Panc1 (cell line): ENCODE results near the gene SH2D6. TPM values are rescaled to one million over a fixed set of nuclear protein-coding genes. Genes with fewer than 3 reads are reported as not detected.

ENCODE experiments used
- ATAC-seq: fragments of 200-7000 bp; cut with Tn5 transposase; 2 replicates; pipeline ENCODE4 v1.9.1; 2020; ENCODE audit warnings: mild to moderate bottlenecking, moderate library complexity
- BruUV-seq: library from RNA; stranded (reverse); fragments of 400-500 nt; replicated peaks from 2 replicates; lab custom pipeline; 2021; lab: Mats Ljungman, UMichigan
- CTCF ChIA-PET: fragments of 300-600 bp; sonication (Branson Sonifier 250); formaldehyde crosslinking; loops from one replicate; lab custom pipeline; 2022; ENCODE audit warnings: antibody characterized with exemption; lab: Charles Lee
- POLR2A ChIA-PET: fragments of 300-600 bp; sonication (Branson Sonifier 250); formaldehyde crosslinking; loops from one replicate; lab custom pipeline; 2022; ENCODE audit warnings: antibody characterized with exemption; lab: Charles Lee
- DNase-seq: peaks from one replicate; pipeline ENCODE4 v3.0.0-alpha.2; 2010; ENCODE audit warnings: low read depth, low spot score
- H3K27ac ChIP-seq: 2 replicates; pipeline ENCODE4 v1.5.1; 2011; ENCODE audit warnings: mild to moderate bottlenecking, low read length, inconsistent platforms
- H3K27me3 ChIP-seq: fragments of 200-500 bp; sonication (Bioruptor generic); 2 replicates; pipeline ENCODE4 v1.6.0; 2014; ENCODE audit warnings: low read length, inconsistent platforms; ENCODE audit not compliant: control insufficient read depth, insufficient read depth
- H3K36me3 ChIP-seq: fragments of 200-500 bp; sonication (Bioruptor generic); 2 replicates; pipeline ENCODE4 v1.5.1; 2014; ENCODE audit warnings: inconsistent platforms, mild to moderate bottlenecking, low read length, moderate library complexity; ENCODE audit not compliant: control insufficient read depth, insufficient read depth
- H3K4me1 ChIP-seq: 2 replicates; pipeline ENCODE4 v1.5.1; 2011; ENCODE audit warnings: inconsistent platforms, mild to moderate bottlenecking, low read length, moderate library complexity; ENCODE audit not compliant: control insufficient read depth, insufficient read depth
- H3K4me3 ChIP-seq, 2 experiments: 2 replicates each; pipeline ENCODE4 v1.5.1; 2011 to 2012; ENCODE audit warnings: low read depth in 2 of 2, low read length in 2 of 2, mild to moderate bottlenecking in 2 of 2, inconsistent platforms in 1 of 2, moderate library complexity in 1 of 2
- H3K9me3 ChIP-seq: fragments of 200-500 bp; sonication (Bioruptor generic); 2 replicates; pipeline ENCODE4 v1.5.1; 2014; ENCODE audit warnings: low read depth, mild to moderate bottlenecking, inconsistent platforms, low read length, moderate library complexity; ENCODE audit not compliant: control insufficient read depth, insufficient read depth
- POLR2AphosphoS5 ChIP-seq: IDR thresholded peaks from 2 replicates; pipeline ENCODE4 v1.6.1; 2012; ENCODE audit warnings: mild to moderate bottlenecking, low read depth, low read length, moderate library complexity
- SIN3A ChIP-seq: IDR thresholded peaks from 2 replicates; pipeline ENCODE4 v1.6.1; 2012; ENCODE audit warnings: low read depth, mild to moderate bottlenecking, low read length, moderate library complexity, borderline replicate concordance; ENCODE audit not compliant: insufficient read depth
- TCF7L2 ChIP-seq: IDR thresholded peaks from 2 replicates; pipeline ENCODE4 v1.6.1; 2011; ENCODE audit warnings: mild to moderate bottlenecking, low read depth, low read length, inconsistent platforms
- in situ Hi-C: cut with HindIII; loops from 2 replicates; pipeline ENCODE4 v1.10.0; 2016; ENCODE audit warnings: low sequenced_read_pairs, low pct_unique_long_range_greater_than_20kb
- intact Hi-C: fragments of 100-400 bp; cut with micrococcal nuclease; formaldehyde crosslinking; loops from one replicate; pipeline ENCODE4 v1.10.0; 2022; ENCODE audit not compliant: unreplicated experiment
- total RNA-seq: library from RNA; stranded (reverse); gene quantifications from one replicate; pipeline ENCODE4 v1.2.1, GENCODE V29; 2021; ENCODE audit not compliant: unreplicated experiment
- TF ChIP-seq, protein P1 (sequence below), 2 experiments: IDR thresholded peaks; 2 replicates each; pipeline ENCODE4 v1.6.1; 2011 to 2012; ENCODE audit warnings: low read depth in 2 of 2, control low read depth in 1 of 2, low read length in 1 of 2, mild to moderate bottlenecking in 1 of 2, moderate library complexity in 1 of 2; ENCODE audit not compliant: insufficient read depth in 1 of 2
- TF ChIP-seq, protein P2 (sequence below): fragments of 450-650 bp; IDR thresholded peaks from 2 replicates; pipeline ENCODE4 v1.5.1; 2017; ENCODE audit warnings: mild to moderate bottlenecking

Gene SH2D6
- total RNA-seq, 1 experiment from 2014 or later = 3.3 TPM

GRCh38 chr2:85447222-85447585 lies 28.7 kb downstream of the SH2D6 start:
- peaks cover 24% of the 10 kb centered on the region for H3K4me1 ChIP-seq
- TF ChIP-seq, protein P1, sequence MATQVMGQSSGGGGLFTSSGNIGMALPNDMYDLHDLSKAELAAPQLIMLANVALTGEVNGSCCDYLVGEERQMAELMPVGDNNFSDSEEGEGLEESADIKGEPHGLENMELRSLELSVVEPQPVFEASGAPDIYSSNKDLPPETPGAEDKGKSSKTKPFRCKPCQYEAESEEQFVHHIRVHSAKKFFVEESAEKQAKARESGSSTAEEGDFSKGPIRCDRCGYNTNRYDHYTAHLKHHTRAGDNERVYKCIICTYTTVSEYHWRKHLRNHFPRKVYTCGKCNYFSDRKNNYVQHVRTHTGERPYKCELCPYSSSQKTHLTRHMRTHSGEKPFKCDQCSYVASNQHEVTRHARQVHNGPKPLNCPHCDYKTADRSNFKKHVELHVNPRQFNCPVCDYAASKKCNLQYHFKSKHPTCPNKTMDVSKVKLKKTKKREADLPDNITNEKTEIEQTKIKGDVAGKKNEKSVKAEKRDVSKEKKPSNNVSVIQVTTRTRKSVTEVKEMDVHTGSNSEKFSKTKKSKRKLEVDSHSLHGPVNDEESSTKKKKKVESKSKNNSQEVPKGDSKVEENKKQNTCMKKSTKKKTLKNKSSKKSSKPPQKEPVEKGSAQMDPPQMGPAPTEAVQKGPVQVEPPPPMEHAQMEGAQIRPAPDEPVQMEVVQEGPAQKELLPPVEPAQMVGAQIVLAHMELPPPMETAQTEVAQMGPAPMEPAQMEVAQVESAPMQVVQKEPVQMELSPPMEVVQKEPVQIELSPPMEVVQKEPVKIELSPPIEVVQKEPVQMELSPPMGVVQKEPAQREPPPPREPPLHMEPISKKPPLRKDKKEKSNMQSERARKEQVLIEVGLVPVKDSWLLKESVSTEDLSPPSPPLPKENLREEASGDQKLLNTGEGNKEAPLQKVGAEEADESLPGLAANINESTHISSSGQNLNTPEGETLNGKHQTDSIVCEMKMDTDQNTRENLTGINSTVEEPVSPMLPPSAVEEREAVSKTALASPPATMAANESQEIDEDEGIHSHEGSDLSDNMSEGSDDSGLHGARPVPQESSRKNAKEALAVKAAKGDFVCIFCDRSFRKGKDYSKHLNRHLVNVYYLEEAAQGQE (IDR thresholded peaks at IDR 0.05; ENCODE audit: insufficient read depth in 1 of 2, low read depth in 2 of 2, low read length in 1 of 2) = no peak
- TF ChIP-seq, protein P2, sequence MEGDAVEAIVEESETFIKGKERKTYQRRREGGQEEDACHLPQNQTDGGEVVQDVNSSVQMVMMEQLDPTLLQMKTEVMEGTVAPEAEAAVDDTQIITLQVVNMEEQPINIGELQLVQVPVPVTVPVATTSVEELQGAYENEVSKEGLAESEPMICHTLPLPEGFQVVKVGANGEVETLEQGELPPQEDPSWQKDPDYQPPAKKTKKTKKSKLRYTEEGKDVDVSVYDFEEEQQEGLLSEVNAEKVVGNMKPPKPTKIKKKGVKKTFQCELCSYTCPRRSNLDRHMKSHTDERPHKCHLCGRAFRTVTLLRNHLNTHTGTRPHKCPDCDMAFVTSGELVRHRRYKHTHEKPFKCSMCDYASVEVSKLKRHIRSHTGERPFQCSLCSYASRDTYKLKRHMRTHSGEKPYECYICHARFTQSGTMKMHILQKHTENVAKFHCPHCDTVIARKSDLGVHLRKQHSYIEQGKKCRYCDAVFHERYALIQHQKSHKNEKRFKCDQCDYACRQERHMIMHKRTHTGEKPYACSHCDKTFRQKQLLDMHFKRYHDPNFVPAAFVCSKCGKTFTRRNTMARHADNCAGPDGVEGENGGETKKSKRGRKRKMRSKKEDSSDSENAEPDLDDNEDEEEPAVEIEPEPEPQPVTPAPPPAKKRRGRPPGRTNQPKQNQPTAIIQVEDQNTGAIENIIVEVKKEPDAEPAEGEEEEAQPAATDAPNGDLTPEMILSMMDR = no peak
- no peak for TF ChIP-seq SIN3A
- TF ChIP-seq TCF7L2 = no peak
- no peak for TF ChIP-seq POLR2AphosphoS5
- H3K27ac ChIP-seq = peak overlapping the region; percentile 81; the same call in 1 of the 2 replicates
- no peak for DNase-seq
- in situ Hi-C loops = no loop called here
- intact Hi-C loops = no loop called here
- ChIA-PET POLR2A (no interaction called here), CTCF (no interaction called here)
- H3K27me3 ChIP-seq = no peaks in the 10 kb centered on the region
- no peak for ATAC-seq
- no peaks in the 10 kb centered on the region for H3K9me3 ChIP-seq
- no peak overlapping the region for H3K4me3 ChIP-seq
- no peaks in the 10 kb centered on the region for H3K36me3 ChIP-seq
- BruUV-seq = no TSS peak

GRCh38 chr2:85448461-85449213 lies 30.1 kb downstream of the SH2D6 start:
- Histone ChIP-seq H3K9me3 (no peaks in the 10 kb centered on the region), H3K4me3 (no peak overlapping the region), H3K27ac (peak overlapping the region; percentile 60; the same call in 1 of the 2 replicates), H3K4me1 (peaks cover 24% of the 10 kb centered on the region), H3K36me3 (no peaks in the 10 kb centered on the region), H3K27me3 (no peaks in the 10 kb centered on the region)
- no peak for TF ChIP-seq POLR2AphosphoS5
- TF ChIP-seq, protein P1 (IDR thresholded peaks at IDR 0.05; ENCODE audit: insufficient read depth in 1 of 2, low read depth in 2 of 2, low read length in 1 of 2) = no peak
- TF ChIP-seq, protein P2 = no peak
- TF ChIP-seq TCF7L2 = no peak
- TF ChIP-seq SIN3A = no peak
- intact Hi-C loops = no loop called here
- ATAC-seq (no peak), DNase-seq (no peak)
- in situ Hi-C loops = no loop called here
- ChIA-PET POLR2A (no interaction called here), CTCF (no interaction called here)
- BruUV-seq = no TSS peak
